Endothelial cell of umbilical vein (primary cell): ENCODE measurements around the gene PGP. TPM values are rescaled to one million over a fixed set of nuclear protein-coding genes. Genes with fewer than 3 reads are reported as not detected.

Experiments
- BruUV-seq: library from RNA; stranded (reverse); fragments of 400-500 nt; replicated peaks from 2 replicates; lab custom pipeline; 2021; lab: Mats Ljungman, UMichigan
- CTCF ChIA-PET: fragments of 300-600, 350-600 bp; sonication (Branson Sonifier 250); formaldehyde crosslinking; loops from one replicate; lab custom pipeline; 2021; ENCODE audit warnings: antibody characterized with exemption, inconsistent platforms; lab: Charles Lee
- POLR2A ChIA-PET: fragments of 300-600, 350-600 bp; sonication (Branson Sonifier 250); formaldehyde crosslinking; loops from one replicate; lab custom pipeline; 2021; ENCODE audit warnings: antibody characterized with exemption, inconsistent platforms; lab: Charles Lee
- DNase-seq: peaks from one replicate; pipeline ENCODE4 v3.0.0-alpha.2; 2011; ENCODE audit warnings: low read depth, low spot score
- FAIRE-seq: peaks from 2 replicates; lab custom pipeline; 2011; peaks lifted over from hg19 to GRCh38; lab: Jason Lieb, UNC
- H2AFZ ChIP-seq: 2 replicates; pipeline ENCODE4 v1.6.0; 2012; ENCODE audit warnings: low read depth, low read length, control low read depth, inconsistent platforms
- H3K27ac ChIP-seq: 2 replicates; pipeline ENCODE4 v1.5.1; 2011; ENCODE audit warnings: low read depth, mild to moderate bottlenecking, control low read depth, low read length, moderate library complexity; ENCODE audit not compliant: insufficient read depth
- H3K27me3 ChIP-seq, 2 experiments: 2 replicates each; pipeline versions ENCODE4 v1.6.0 to v1.6.1; 2011; ENCODE audit warnings: low read length in 2 of 2, mixed read lengths in 1 of 2; ENCODE audit not compliant: control insufficient read depth in 2 of 2, insufficient read depth in 2 of 2
- H3K36me3 ChIP-seq, 2 experiments: 2 replicates in 1 of 2; 3 replicates in 1 of 2; pipeline ENCODE4 v1.5.1; 2011; ENCODE audit warnings: low read length in 2 of 2, mild to moderate bottlenecking in 1 of 2, moderate library complexity in 1 of 2; ENCODE audit not compliant: control insufficient read depth in 2 of 2, insufficient read depth in 2 of 2; ENCODE audit errors: extremely low read depth in 1 of 2
- H3K4me1 ChIP-seq: 3 replicates; pipeline ENCODE4 v1.5.1; 2011; ENCODE audit warnings: mild to moderate bottlenecking, low read length; ENCODE audit not compliant: control insufficient read depth, insufficient read depth; ENCODE audit errors: extremely low read depth
- H3K4me2 ChIP-seq: 2 replicates; pipeline ENCODE4 v1.6.1; 2011; ENCODE audit warnings: low read length, control low read depth, mixed read lengths; ENCODE audit not compliant: insufficient read depth
- H3K4me3 ChIP-seq, 3 experiments: fragments of 200-600 bp in 1 of 3; sonication (generic), shearing (Covaris generic) in 1 of 3; replicated peaks in 1 of 3; 2 replicates each; pipeline ENCODE4 v1.5.1; 2011 to 2016; ENCODE audit warnings: control low read depth in 3 of 3, low read length in 3 of 3, mild to moderate bottlenecking in 2 of 3, inconsistent platforms in 1 of 3, low read depth in 1 of 3, moderate library complexity in 1 of 3; ENCODE audit not compliant: insufficient read depth in 1 of 3
- H3K79me2 ChIP-seq: 2 replicates; pipeline ENCODE4 v1.6.0; 2012; ENCODE audit warnings: low read length, inconsistent platforms; ENCODE audit not compliant: control insufficient read depth, insufficient read depth
- H3K9ac ChIP-seq: replicated peaks from 2 replicates; pipeline ENCODE3; 2011; ENCODE audit warnings: low read length, control low read depth; ENCODE audit not compliant: insufficient read depth; ENCODE audit errors: extremely low read depth
- H3K9me1 ChIP-seq: replicated peaks from 3 replicates; pipeline ENCODE4 v1.6.0; 2011; ENCODE audit warnings: mild to moderate bottlenecking, low read length; ENCODE audit not compliant: control insufficient read depth, insufficient read depth; ENCODE audit errors: extremely low read depth
- H3K9me3 ChIP-seq: replicated peaks from 2 replicates; pipeline ENCODE4 v1.5.1; 2012; ENCODE audit warnings: low read length, inconsistent platforms; ENCODE audit not compliant: control insufficient read depth, insufficient read depth
- H4K20me1 ChIP-seq: replicated peaks from 2 replicates; pipeline ENCODE3; 2011; ENCODE audit warnings: mild to moderate bottlenecking, low read length; ENCODE audit not compliant: control insufficient read depth, insufficient read depth; ENCODE audit errors: extremely low read depth
- EZH2 ChIP-seq: IDR thresholded peaks from 2 replicates; pipeline ENCODE4 v1.6.1; 2012; ENCODE audit warnings: borderline replicate concordance, low read depth, mild to moderate bottlenecking, moderate library complexity, low read length, inconsistent platforms; ENCODE audit not compliant: severe bottlenecking
- FOS ChIP-seq: IDR thresholded peaks from 2 replicates; pipeline ENCODE4 v1.6.1; 2011; ENCODE audit warnings: mild to moderate bottlenecking, low read length, moderate library complexity, borderline replicate concordance; ENCODE audit not compliant: insufficient read depth
- GATA2 ChIP-seq: IDR thresholded peaks from 2 replicates; pipeline ENCODE4 v1.7.0; 2011; ENCODE audit warnings: low read depth, mild to moderate bottlenecking, moderate library complexity, mixed read lengths, low read length; ENCODE audit not compliant: insufficient read length, insufficient read depth
- JUN ChIP-seq: IDR thresholded peaks from 2 replicates; pipeline ENCODE4 v1.6.1; 2011; ENCODE audit warnings: borderline replicate concordance, low read depth; ENCODE audit not compliant: insufficient read length, insufficient read depth
- MYC ChIP-seq: IDR thresholded peaks from one replicate; pipeline ENCODE4 v1.6.1; 2011; ENCODE audit warnings: mild to moderate bottlenecking, low read depth, low read length
- POLR2A ChIP-seq: IDR thresholded peaks from 2 replicates; pipeline ENCODE4 v1.6.1; 2012; ENCODE audit warnings: low read depth, mild to moderate bottlenecking, control low read depth, low read length
- POLR2AphosphoS5 ChIP-seq: IDR thresholded peaks from 2 replicates; pipeline ENCODE4 v1.6.1; 2012; ENCODE audit warnings: low read depth, mild to moderate bottlenecking, control low read depth, low read length, moderate library complexity; ENCODE audit not compliant: insufficient read depth
- dilution Hi-C: fragments of 300-500 bp; cut with MboI; formaldehyde crosslinking; loops from one replicate; pipeline ENCODE4 v1.15.0; 2019; ENCODE audit warnings: low sequenced_read_pairs; ENCODE audit not compliant: extremely low pct_ligation_motif_present
- intact Hi-C: fragments of 100-400 bp; cut with micrococcal nuclease; formaldehyde crosslinking; loops from one replicate; pipeline ENCODE4 v1.10.0; 2022
- polyA plus RNA-seq, 4 experiments: library from polyadenylated mRNA; depleted of rRNA in 3 of 4; stranded (reverse) in 3 of 4; unstranded in 1 of 4; fragments of >200 nt; gene quantifications; 2 replicates each; pipeline versions ENCODE4 v1.2.1 to v1.2.3, GENCODE V29; 2011 to 2012; ENCODE audit warnings: missing spikeins in 1 of 4
- total RNA-seq: library from RNA; stranded (reverse); gene quantifications from 2 replicates; pipeline ENCODE4 v1.2.3, GENCODE V29; 2021
- TF ChIP-seq, protein P1 (sequence below), 2 donors: IDR thresholded peaks; 1 replicate in 1 of 2; 2 replicates in 1 of 2; pipeline ENCODE4 v1.5.1; 2011; ENCODE audit warnings: low read length in 2 of 2, mild to moderate bottlenecking in 2 of 2, moderate library complexity in 2 of 2, control low read depth in 1 of 2, inconsistent platforms in 1 of 2, low read depth in 1 of 2; ENCODE audit not compliant: insufficient read depth in 1 of 2; ENCODE audit errors: extremely low read depth in 1 of 2
- TF ChIP-seq, protein P2 (sequence below): IDR thresholded peaks from 2 replicates; pipeline ENCODE4 v1.6.1; 2011; ENCODE audit not compliant: insufficient read depth, insufficient read length

The PGP gene
- total and polyA plus RNA-seq, 2 donors (not counting 3 experiments of a cell fraction or from before 2014, with no cell fraction given): 28.5 to 29.6 TPM

DNA sequence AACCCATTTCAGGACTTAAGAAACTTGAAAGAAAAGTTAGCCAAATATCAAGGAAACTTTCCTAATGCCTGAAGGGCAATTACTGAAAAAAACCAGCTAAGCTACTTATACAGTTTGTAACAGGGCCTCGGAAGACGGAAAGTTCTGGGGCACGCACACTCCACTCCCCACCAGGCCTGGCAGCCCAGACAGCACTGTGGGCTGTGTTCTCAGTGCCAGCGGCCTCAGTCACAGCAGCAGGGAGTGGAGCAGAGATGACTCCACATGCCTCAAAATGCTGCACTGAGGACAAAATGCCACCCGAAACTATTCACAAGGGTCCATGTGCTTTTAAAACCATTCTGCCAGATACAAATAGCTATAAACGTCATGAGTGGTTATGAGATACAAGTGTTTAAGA, 43.1 kb upstream of the PGP start:
- no peak overlapping the region for H3K4me2 ChIP-seq
- H3K27me3 ChIP-seq: no peaks in the 10 kb centered on the region
- H3K79me2 ChIP-seq: peaks cover 36% of the 10 kb centered on the region
- no peaks in the 10 kb centered on the region for H3K9me1 ChIP-seq
- H2AFZ ChIP-seq: no peak overlapping the region
- CTCF ChIA-PET: no interaction called here
- H3K9ac ChIP-seq: no peak overlapping the region
- no peaks in the 10 kb centered on the region for H4K20me1 ChIP-seq
- no TSS peak for BruUV-seq
- POLR2A ChIA-PET: no interaction called here
- H3K4me1 ChIP-seq: no peaks in the 10 kb centered on the region
- no peak overlapping the region for H3K4me3 ChIP-seq
- intact Hi-C loops (no loop called here), dilution Hi-C loops (no loop called here)
- no peaks in the 10 kb centered on the region for H3K9me3 ChIP-seq
- no peak for FAIRE-seq
- no peak for TF ChIP-seq FOS
- TF ChIP-seq POLR2A: no peak
- TF ChIP-seq JUN: no peak
- H3K36me3 ChIP-seq: peaks cover 41 to 47% of the 10 kb centered on the region in 2 experiments
- no peak overlapping the region for H3K27ac ChIP-seq
- DNase-seq: no peak

DNA sequence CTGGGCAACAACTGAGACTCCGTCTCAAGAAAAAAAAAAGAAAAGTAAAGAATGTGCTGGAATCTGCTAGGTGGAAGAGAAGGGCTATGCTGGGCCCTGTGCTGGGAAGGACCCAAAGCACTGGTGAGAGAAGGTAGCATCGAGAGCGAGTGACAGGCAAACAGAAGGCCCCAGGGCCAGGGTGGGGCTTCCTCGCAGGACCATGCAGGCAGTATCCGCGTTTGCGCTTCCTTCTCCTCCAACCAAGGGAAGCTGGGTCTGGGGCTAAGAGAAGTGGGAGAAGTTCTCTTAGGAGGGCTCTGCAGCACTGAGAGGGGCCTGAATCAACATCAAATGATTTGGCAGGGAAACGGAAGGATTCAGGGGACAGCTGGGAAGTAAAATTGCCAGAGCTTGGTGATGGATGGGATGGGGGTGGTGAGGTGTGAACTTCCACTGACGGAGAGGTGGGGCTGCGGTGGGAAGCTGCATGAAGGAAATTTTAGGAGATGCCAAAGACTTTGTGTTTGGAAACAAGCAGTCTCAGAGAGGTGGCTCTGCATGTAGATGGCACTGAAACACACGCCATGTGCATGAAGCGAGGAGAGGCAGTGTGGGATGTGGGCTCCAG, 42.0 kb upstream of the PGP start:
- Histone ChIP-seq H3K9me3 (no peaks in the 10 kb centered on the region), H3K4me2 (no peak overlapping the region), H3K4me1 (peaks cover 7% of the 10 kb centered on the region), H3K27me3 (no peaks in the 10 kb centered on the region), H3K9me1 (no peaks in the 10 kb centered on the region), H4K20me1 (no peaks in the 10 kb centered on the region), H3K27ac (no peak overlapping the region), H2AFZ (no peak overlapping the region), H3K4me3 (no peak overlapping the region), H3K9ac (no peak overlapping the region), H3K79me2 (peaks cover 26% of the 10 kb centered on the region), H3K36me3 (peaks cover 33 to 37% of the 10 kb centered on the region in 2 experiments)
- CTCF ChIA-PET: no interaction called here
- no TSS peak for BruUV-seq
- intact Hi-C loops: no loop called here
- dilution Hi-C loops: no loop called here
- DNase-seq (no peak), FAIRE-seq (no peak)
- TF ChIP-seq POLR2AphosphoS5 (no peak), JUN (no peak), FOS (no peak), EZH2 (no peak), MYC (no peak), POLR2A (no peak), GATA2 (no peak)
- TF ChIP-seq, protein P1, sequence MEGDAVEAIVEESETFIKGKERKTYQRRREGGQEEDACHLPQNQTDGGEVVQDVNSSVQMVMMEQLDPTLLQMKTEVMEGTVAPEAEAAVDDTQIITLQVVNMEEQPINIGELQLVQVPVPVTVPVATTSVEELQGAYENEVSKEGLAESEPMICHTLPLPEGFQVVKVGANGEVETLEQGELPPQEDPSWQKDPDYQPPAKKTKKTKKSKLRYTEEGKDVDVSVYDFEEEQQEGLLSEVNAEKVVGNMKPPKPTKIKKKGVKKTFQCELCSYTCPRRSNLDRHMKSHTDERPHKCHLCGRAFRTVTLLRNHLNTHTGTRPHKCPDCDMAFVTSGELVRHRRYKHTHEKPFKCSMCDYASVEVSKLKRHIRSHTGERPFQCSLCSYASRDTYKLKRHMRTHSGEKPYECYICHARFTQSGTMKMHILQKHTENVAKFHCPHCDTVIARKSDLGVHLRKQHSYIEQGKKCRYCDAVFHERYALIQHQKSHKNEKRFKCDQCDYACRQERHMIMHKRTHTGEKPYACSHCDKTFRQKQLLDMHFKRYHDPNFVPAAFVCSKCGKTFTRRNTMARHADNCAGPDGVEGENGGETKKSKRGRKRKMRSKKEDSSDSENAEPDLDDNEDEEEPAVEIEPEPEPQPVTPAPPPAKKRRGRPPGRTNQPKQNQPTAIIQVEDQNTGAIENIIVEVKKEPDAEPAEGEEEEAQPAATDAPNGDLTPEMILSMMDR (IDR thresholded peaks at IDR 0.05; ENCODE audit: extremely low read depth in 1 of 2, insufficient read depth in 1 of 2, low read depth in 1 of 2, low read length in 2 of 2): no peak
- TF ChIP-seq, protein P2, sequence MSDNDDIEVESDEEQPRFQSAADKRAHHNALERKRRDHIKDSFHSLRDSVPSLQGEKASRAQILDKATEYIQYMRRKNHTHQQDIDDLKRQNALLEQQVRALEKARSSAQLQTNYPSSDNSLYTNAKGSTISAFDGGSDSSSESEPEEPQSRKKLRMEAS: no peak
- POLR2A ChIA-PET: no interaction called here
